NB4 (cell line): Measurements from ENCODE around the gene GNAO1.

ENCODE experiments used
- CTCF ChIP-seq: IDR thresholded peaks from one replicate; pipeline ENCODE4 v1.5.1; 2012; ENCODE audit warnings: low read depth, low read length
- POLR2A ChIP-seq: IDR thresholded peaks from 2 replicates; pipeline ENCODE4 v1.6.1; 2011; ENCODE audit warnings: mild to moderate bottlenecking; ENCODE audit not compliant: insufficient read length; ENCODE audit errors: extremely low read depth

- TF ChIP-seq POLR2A (no peak), CTCF (no peak)
These were observed 16.1 kb downstream of the GNAO1 start for GRCh38 chr16:56207421-56207820.
